ENCODE results near the gene CA5A. TPM values are rescaled to one million over a fixed set of nuclear protein-coding genes. Genes with fewer than 3 reads are reported as not detected.

CA5A gene
- total and polyA plus RNA-seq, 2 of the 13 experiments (the other 11 are each of a cell fraction or from before 2014, with no cell fraction given), result 66.8 to 106 TPM

GRCh38 chr16:87976665-87977064 lies 40.3 kb upstream of the CA5A start:
- H3K9me3 ChIP-seq (ENCODE audit: low read length), result peaks cover 14% of the 10 kb centered on the region
- no peak overlapping the region for H3K9ac ChIP-seq (ENCODE audit: insufficient read depth, low read depth, low read length)
- no peak overlapping the region for H3K4me3 ChIP-seq (replicated peaks in 1 of 3; ENCODE audit: insufficient read depth in 1 of 3, low read depth in 2 of 3, low read length in 3 of 3)
- no peak overlapping the region for H3K27ac ChIP-seq (ENCODE audit: extremely low read length, insufficient read depth, low read length)
- FAIRE-seq (no peak), ATAC-seq (no peak), DNase-seq (ENCODE audit: low spot score) (no peak)
- POLR2A ChIA-PET, result no interaction called here
- H3K4me2 ChIP-seq (ENCODE audit: low read depth, low read length), result no peak overlapping the region
- H4K20me1 ChIP-seq (ENCODE audit: insufficient read depth, low read length), result no peaks in the 10 kb centered on the region
- intact Hi-C loops (cut with micrococcal nuclease; ENCODE audit: unreplicated experiment), result no loop called here
- H3K27me3 ChIP-seq (ENCODE audit: control insufficient read depth in 1 of 2, insufficient read depth in 2 of 2, low read length in 2 of 2), result no peaks in the 10 kb centered on the region
- peaks cover 7% of the 10 kb centered on the region; the same call in 1 of the 2 replicates for H3K4me1 ChIP-seq (ENCODE audit: insufficient read depth, low read length)
- TF ChIP-seq, protein P1, sequence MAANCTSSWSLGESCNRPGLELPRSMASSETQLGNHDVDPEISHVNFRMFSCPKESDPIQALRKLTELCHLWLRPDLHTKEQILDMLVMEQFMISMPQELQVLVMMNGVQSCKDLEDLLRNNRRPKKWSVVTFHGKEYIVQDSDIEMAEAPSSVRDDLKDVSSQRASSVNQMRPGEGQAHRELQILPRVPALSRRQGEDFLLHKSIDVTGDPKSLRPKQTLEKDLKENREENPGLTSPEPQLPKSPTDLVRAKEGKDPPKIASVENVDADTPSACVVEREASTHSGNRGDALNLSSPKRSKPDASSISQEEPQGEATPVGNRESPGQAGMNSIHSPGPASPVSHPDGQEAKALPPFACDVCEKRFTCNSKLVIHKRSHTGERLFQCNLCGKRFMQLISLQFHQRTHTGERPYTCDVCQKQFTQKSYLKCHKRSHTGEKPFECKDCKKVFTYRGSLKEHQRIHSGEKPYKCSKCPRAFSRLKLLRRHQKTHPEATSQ (CRISPR knock-in tag; IDR thresholded peaks at IDR 0.05; ENCODE audit: borderline replicate concordance), result no peak
- TF ChIP-seq HOXD1 (CRISPR knock-in tag; IDR thresholded peaks at IDR 0.05) (no peak), ZKSCAN5 (CRISPR knock-in tag; IDR thresholded peaks at IDR 0.05) (no peak), POLR2A (IDR thresholded peaks at IDR 0.05; ENCODE audit: insufficient read depth in 1 of 2, low read depth in 2 of 2, low read length in 2 of 2) (no peak), ZFP36L1 (CRISPR knock-in tag; IDR thresholded peaks at IDR 0.05) (no peak), ZC3H13 (CRISPR knock-in tag; IDR thresholded peaks at IDR 0.05) (no peak), FLYWCH1 (CRISPR knock-in tag; IDR thresholded peaks at IDR 0.05) (no peak), SP2 (CRISPR knock-in tag; IDR thresholded peaks at IDR 0.05) (no peak), NFE2L1 (CRISPR knock-in tag; IDR thresholded peaks at IDR 0.05; ENCODE audit: borderline replicate concordance) (no peak), PAF1 (CRISPR knock-in tag; IDR thresholded peaks at IDR 0.05) (no peak), TGIF2 (CRISPR knock-in tag; IDR thresholded peaks at IDR 0.05) (no peak), YEATS2 (CRISPR knock-in tag; IDR thresholded peaks at IDR 0.05; ENCODE audit: borderline replicate concordance) (no peak), RFXAP (CRISPR knock-in tag; IDR thresholded peaks at IDR 0.05; ENCODE audit: borderline replicate concordance) (no peak), ZNF616 (CRISPR knock-in tag; IDR thresholded peaks at IDR 0.05; ENCODE audit: low read depth) (no peak), SMAD3 (CRISPR knock-in tag; IDR thresholded peaks at IDR 0.05) (no peak), ZNF383 (CRISPR knock-in tag; IDR thresholded peaks at IDR 0.05; ENCODE audit: borderline replicate concordance) (no peak)
- WGBS (ENCODE audit: low lambda C conversion rate), result 88% methylated on average over 3 of the region's 3 CpGs
- CTCF ChIA-PET (ENCODE audit: low intra/inter-chr PET ratio, low total read pairs), result no interaction called here
- peaks cover 26% of the 10 kb centered on the region for H3K79me2 ChIP-seq (ENCODE audit: insufficient read depth, low read length)
- peaks cover 3 to 12% of the 10 kb centered on the region in 2 experiments; a peak in 3 of 5 replicates for H3K36me3 ChIP-seq (replicated peaks in 1 of 2; ENCODE audit: control insufficient read depth in 1 of 2, insufficient read depth in 2 of 2, low read length in 2 of 2)
- no TSS peak for BruUV-seq (replicated peaks)
- in situ Hi-C loops (cut with HindIII; ENCODE audit: extremely low pct_ligation_motif_present, low pct_unique_long_range_greater_than_20kb), result no loop called here
- no peak overlapping the region for H2AFZ ChIP-seq (ENCODE audit: low read length)
